Measurements from ENCODE around the gene ARFGEF2. TPM values are rescaled to one million over a fixed set of nuclear protein-coding genes. Genes with fewer than 3 reads are reported as not detected.

Gene ARFGEF2
- total and polyA plus RNA-seq, 2 experiments from 2014 or later = 10.9 to 48.0 TPM

GRCh38 chr20:49034070-49034732 is 112.7 kb downstream of the ARFGEF2 start:
- Histone ChIP-seq H2AFZ (no peak overlapping the region), H3K4me1 (ENCODE audit: insufficient read depth) (no peaks in the 10 kb centered on the region)
- no peak for DNase-seq (ENCODE audit: low spot score)

GRCh38 chr20:49037962-49038387 is 116.5 kb downstream of the ARFGEF2 start:
- Histone ChIP-seq H4K20me1 (ENCODE audit: insufficient read depth, poor library complexity, severe bottlenecking) (no peaks in the 10 kb centered on the region), H3K27ac (no peak overlapping the region), H3K27me3 (no peaks in the 10 kb centered on the region), H3K4me1 (ENCODE audit: insufficient read depth) (no peaks in the 10 kb centered on the region), H3K9me2 (replicated peaks; ENCODE audit: insufficient read depth) (no peaks in the 10 kb centered on the region), H3K36me3 (replicated peaks; ENCODE audit: insufficient read depth, low read depth) (no peaks in the 10 kb centered on the region), H3K4me2 (no peak overlapping the region), H3K79me2 (no peaks in the 10 kb centered on the region), H2AFZ (no peak overlapping the region), H3K9me3 (ENCODE audit: low read depth) (no peaks in the 10 kb centered on the region), H3K4me3 (no peak overlapping the region)
- no peak for DNase-seq (ENCODE audit: low spot score)
- WGBS (ENCODE audit: low lambda C conversion rate, missing lambda C conversion rate) = 89% methylated on average over 3 of the region's 3 CpGs
- TF ChIP-seq EZH2 (IDR thresholded peaks at IDR 0.05; ENCODE audit: borderline replicate concordance) (no peak), CTCF (IDR thresholded peaks at IDR 0.05; ENCODE audit: poor library complexity) (no peak), EZH2phosphoT487 (IDR thresholded peaks at IDR 0.05; ENCODE audit: low read depth, severe bottlenecking, unreplicated experiment) (no peak)

More at GRCh38 chr20:49034070-49034732, 112.7 kb downstream of the ARFGEF2 start:
- WGBS (ENCODE audit: low lambda C conversion rate, missing lambda C conversion rate) = 96% methylated on average over 7 of the region's 7 CpGs
- Histone ChIP-seq H3K4me3 (no peak overlapping the region), H3K9me2 (replicated peaks; ENCODE audit: insufficient read depth) (no peaks in the 10 kb centered on the region), H3K27me3 (no peaks in the 10 kb centered on the region), H3K4me2 (no peak overlapping the region), H3K27ac (no peak overlapping the region), H4K20me1 (ENCODE audit: insufficient read depth, poor library complexity, severe bottlenecking) (no peaks in the 10 kb centered on the region), H3K36me3 (replicated peaks; ENCODE audit: insufficient read depth, low read depth) (no peaks in the 10 kb centered on the region), H3K79me2 (no peaks in the 10 kb centered on the region), H3K9me3 (ENCODE audit: low read depth) (no peaks in the 10 kb centered on the region)
- no peak for TF ChIP-seq CTCF (IDR thresholded peaks at IDR 0.05; ENCODE audit: poor library complexity)
- no peak for TF ChIP-seq EZH2 (IDR thresholded peaks at IDR 0.05; ENCODE audit: borderline replicate concordance)

- Histone ChIP-seq H3K27me3 (no peaks in the 10 kb centered on the region), H3K4me1 (ENCODE audit: insufficient read depth) (no peaks in the 10 kb centered on the region), H3K9me3 (ENCODE audit: low read depth) (no peaks in the 10 kb centered on the region), H4K20me1 (ENCODE audit: insufficient read depth, poor library complexity, severe bottlenecking) (no peaks in the 10 kb centered on the region), H3K4me3 (no peak overlapping the region), H3K4me2 (no peak overlapping the region), H2AFZ (no peak overlapping the region), H3K27ac (no peak overlapping the region), H3K36me3 (replicated peaks; ENCODE audit: insufficient read depth, low read depth) (no peaks in the 10 kb centered on the region), H3K9me2 (replicated peaks; ENCODE audit: insufficient read depth) (no peaks in the 10 kb centered on the region), H3K79me2 (no peaks in the 10 kb centered on the region)
- no peak for DNase-seq (ENCODE audit: low spot score)
- WGBS (ENCODE audit: low lambda C conversion rate, missing lambda C conversion rate) = 97% methylated on average over 5 of the region's 5 CpGs
- TF ChIP-seq EZH2 (IDR thresholded peaks at IDR 0.05; ENCODE audit: borderline replicate concordance) (no peak), CTCF (IDR thresholded peaks at IDR 0.05; ENCODE audit: poor library complexity) (no peak)
These were observed 118.3 kb downstream of the ARFGEF2 start for GRCh38 chr20:49039854-49040253.
